Stimulated activated CD4-positive, alpha-beta T cell treated with anti-CD3 and anti-CD28 coated beads, Interleukin-12 subunit alpha, Interleukin-12 subunit beta, amount 100 ng/mL, for 4 hours (primary cell): ENCODE results near the gene CSTF1.

Source experiments
- DNase-seq: peaks from one replicate; pipeline ENCODE4 v3.0.0-alpha.2; 2020

Gene CSTF1

DNA sequence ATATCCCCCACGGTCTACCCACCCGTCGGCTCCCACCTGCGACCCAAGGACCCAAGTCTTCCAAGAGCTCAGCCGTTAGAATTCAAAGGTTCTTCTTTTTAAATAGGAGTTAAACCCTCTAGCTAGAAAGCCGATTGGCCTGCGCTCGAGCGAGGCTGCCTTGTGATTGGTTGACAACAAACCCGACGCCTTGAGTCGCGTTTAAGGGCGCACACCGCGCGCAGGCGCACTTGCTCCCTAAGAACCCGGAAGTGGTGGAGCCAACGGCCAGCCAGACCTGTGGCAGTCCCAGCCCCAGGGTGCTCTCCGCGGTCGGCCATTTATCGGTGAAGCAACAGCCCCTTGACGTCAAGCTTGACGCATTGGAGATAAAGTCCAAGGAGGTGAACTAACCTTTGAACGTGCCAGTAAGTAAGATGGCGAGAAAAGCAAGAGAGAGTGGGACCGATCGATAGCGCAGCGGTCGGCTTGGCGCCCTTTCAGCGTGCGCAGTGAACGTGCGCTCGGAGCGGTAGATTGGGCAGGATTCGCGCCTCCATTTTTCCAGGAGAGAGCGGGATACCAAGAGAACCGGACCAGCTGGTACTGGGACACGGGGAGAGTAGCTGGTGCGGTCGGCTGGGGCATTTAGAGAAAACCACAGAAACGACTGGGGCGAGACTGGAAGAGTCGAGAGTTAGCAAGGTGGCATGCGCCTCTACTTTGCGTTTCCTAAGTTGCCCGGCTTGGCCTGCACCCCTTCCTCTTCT lies at the start of gene CSTF1, which contains the start of gene AURKA:
Gene CSTF1 (plus strand): TSS at position 514 of the 749 bp plus-strand sequence. CDS start 2,908 bp downstream, outside the sequence.
Gene AURKA (minus strand): TSS at position 84 of the 749 bp plus-strand sequence. CDS start 4,018 bp downstream, outside the sequence.
- peak; percentile 99 for DNase-seq

DNA sequence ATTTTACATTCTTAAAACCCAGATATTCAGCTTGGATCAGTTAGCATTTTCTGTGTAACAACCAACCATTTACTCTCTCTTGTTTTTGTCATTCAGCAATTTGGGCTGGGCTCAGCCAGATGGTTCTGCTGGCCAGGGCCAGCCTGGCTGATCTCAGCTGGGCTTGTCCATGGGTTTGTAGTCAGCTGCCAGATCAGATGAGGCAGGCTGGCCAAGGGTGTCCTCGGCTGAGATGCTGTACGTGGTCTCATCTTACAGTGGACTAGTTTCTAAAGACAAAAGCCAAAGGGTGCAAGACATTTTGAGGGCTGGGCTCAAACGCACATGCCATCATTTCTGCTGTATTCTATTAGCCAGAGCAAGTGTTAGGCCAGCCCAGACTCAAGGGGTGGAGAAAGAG lies 49.7 kb upstream of the CSTF1 start:
- no peak for DNase-seq

GRCh38 chr20:56343861-56344381 lies 48.5 kb upstream of the CSTF1 start:
- peak; percentile 25 for DNase-seq

DNA sequence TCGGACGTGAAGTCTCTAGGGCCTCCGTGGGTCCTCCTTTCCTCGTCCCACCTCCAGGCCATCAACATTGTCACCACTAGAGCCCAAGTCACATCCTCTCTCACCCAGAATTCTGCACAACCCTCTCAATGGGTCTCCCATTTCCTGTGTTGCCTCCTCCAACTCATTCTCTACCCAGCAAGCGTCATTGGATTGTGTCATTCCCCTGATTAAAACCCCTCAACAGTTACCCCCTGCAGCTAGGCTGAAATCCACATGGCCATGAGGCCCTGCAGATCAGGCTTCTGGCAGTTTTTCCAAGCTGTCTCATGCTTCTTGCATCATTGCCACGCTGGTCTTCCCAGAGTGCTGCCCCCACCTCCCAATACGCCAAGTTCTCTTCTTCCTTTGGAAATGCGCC lies 46.5 kb upstream of the CSTF1 start:
- DNase-seq: no peak

GRCh38 chr20:56347628-56348304 lies 44.7 kb upstream of the CSTF1 start:
- DNase-seq: no peak

- no peak for DNase-seq
Observed at GRCh38 chr20:56348305-56348693, 44.1 kb upstream of the CSTF1 start.

DNA sequence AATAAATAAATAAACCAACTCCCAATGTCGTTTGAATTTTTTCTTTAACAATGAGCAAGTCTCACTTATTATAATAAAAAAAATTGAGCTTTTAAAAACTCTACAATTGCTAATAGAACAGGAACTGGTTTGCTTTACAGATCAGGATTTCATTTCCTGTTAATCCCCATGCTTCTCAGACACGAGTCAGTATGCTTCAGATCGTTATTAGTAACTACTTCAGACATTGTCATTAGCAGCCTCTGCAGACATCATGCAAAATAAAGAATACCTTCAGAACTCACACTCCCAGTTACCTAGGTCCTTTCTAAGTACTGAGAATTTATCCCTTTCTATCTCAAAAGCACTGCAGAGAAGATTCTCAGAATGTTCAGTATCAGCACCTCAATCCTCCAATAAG lies 43.7 kb upstream of the CSTF1 start:
- DNase-seq: no peak

DNA sequence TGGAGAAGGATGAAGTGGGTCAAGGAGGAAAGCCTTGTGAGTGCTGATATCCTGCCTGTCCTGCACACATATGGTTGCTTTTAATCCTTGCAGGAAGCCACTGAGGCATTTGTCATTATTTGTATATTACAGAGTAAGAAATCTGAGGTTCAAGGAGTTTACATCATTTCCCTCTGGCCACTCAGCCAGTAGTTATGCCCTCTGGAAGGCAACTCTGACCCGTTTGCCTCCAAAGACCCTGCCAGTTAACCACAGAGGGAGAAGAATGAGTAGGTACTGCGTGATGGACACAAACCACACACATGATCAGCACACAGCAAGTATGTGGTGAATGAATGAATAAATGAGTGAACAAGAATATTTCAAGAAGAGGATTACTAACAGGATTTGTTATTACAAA lies 41.6 kb upstream of the CSTF1 start:
- no peak for DNase-seq

- DNase-seq: no peak
Observed at GRCh38 chr20:56352345-56353055, 39.9 kb upstream of the CSTF1 start.

DNA sequence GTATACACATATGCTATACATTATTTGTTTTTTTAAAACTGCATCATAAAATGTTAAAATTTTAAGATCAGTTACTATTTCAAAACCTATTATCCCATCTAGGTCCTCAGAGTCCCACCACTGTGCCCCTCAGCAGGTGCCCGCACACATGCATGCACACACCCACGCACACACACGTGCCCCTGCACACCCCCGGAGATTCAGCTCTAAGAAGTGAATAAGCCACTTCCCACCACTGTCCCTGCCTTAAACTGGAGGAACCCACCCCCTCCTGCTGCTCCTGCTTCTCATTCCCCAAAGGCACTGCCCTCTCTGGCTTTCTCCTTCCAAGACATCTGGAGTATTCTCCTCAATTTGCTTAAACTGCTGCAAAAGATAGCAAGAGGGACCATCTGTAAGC lies 39.1 kb upstream of the CSTF1 start:
- no peak for DNase-seq

- no peak for DNase-seq
Observed at GRCh38 chr20:56358070-56358469, 34.4 kb upstream of the CSTF1 start.

- peak; percentile 77 for DNase-seq
Observed at GRCh38 chr20:56358600-56359211, 33.7 kb upstream of the CSTF1 start, which contains the start of gene FAM210B. Gene FAM210B, plus strand, starts transcription at chr20:56358974. Its CDS starts 32 bp downstream, at chr20:56359006.

GRCh38 chr20:56359212-56360132 lies 33.0 kb upstream of the CSTF1 start:
- peak; percentile 10 for DNase-seq

DNA sequence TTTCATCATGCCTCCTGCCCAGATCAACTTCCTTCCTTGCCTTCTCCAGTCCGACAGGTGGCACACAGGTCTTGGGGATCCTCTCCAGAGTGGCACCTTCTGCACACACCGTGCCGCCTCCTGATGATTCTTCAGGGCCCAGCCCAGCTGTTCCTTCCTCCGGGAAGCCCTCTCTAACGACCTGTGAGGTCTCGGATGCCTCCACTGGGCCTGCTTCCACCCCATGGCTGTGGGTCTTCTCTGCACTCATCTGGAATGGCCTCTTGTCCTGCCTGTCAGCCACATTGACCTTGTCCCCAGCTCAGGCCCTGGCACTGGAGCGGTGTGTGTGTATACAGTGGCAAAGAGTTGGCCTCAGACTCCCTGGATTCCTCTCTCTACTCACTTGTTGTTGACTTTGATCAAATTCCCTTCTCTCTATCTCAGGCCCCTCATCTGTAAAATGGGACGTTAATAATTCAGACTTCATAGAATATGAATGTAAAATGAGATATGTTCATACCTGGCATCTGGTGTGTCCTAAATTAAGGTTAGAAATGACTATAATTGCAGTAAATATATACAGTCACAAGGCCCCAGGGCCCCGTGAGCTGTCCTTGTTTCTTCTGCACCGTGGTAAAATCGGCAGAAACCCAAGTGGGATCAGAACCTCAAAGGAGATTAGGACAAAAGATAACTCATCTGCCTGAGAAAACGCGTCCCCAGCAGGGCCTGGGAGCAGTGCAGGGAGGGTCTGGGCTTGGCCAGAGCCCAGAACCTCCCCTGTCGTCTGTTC lies 32.1 kb upstream of the CSTF1 start:
- DNase-seq: no peak

DNA sequence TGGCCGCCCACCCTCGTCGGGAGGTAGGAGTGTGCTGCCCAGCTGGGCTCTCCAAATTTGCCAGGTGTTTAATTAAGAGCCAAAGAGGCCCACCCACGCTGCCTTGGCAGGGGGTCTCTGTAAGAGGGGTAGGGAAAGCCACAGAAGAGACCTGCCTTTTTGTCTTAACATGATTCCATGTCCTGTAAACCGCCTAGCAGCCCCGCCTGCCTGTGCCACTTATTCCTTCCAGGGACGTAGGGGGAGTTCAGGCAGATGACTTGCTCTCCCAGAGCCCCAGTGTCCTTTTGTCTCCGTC lies 31.6 kb upstream of the CSTF1 start:
- DNase-seq: no peak

- DNase-seq: no peak
Observed at GRCh38 chr20:56361900-56362299, 30.5 kb upstream of the CSTF1 start.

DNA sequence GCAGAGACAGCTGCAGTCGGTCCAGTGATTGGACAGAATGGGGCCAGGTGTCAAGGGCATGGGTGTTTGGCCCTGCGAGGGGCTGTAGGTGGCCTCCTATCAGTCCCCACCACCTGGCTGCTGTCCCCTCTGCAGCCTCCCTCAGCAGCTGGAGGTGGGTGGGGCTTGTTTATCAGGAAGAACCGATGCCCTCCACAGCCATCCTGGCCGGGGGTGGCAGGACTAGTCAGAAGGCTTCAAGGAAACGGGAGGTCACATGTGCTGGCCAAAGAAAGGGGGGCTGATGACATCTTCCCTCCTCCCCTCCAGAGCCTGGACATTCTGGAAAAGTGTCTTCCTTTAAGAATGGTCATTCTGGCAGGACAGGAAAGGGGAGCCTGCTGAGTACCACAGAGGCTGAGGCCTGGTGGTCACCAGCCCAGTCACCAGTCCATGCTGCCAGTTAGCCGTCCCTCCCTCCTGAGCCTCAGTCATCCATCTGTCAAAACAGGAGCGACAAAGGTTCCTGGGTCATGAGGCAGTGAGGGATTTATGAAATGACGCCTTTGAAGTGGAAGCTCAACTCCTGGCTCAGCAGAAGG lies 29.5 kb upstream of the CSTF1 start:
- DNase-seq: no peak

GRCh38 chr20:56363491-56363890 lies 29.0 kb upstream of the CSTF1 start:
- DNase-seq: no peak

DNA sequence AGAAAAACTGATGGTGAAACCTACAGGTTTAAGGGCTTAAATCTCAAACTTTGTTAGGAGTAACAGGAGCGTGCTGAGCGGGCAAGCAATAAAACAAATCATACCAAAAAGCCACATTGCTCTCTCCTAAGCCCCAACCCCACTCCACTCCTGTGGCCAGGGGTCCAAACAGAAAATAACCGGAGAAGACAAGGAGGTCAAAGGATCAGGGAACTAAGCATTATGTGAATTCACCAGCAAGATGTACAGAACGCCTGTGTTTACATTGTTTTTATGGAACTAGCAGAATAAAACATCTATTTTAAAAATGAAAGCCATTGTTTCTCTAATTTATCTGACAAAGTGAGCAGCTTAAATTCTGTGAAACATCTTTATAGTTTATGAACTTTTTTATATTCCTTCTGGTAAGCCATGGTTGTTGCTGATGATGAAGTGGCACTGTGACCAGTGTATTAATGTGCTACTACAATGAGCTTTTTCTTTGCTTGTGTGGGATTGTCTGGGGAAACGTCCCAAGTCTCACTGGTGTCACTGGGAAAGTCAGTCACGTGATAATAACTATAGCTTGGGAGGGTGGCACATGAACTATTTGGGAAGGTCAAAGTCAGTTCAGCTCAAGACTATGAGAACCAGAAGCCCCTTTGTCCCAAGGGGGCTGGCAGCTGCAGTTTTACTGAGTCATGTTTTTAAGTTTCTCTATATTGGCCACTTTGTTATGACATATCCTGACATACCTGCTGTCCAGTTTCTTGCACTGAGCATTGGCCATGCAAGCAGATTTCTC lies 23.9 kb upstream of the CSTF1 start:
- no peak for DNase-seq

- DNase-seq: no peak
Observed at GRCh38 chr20:56369179-56369578, 23.3 kb upstream of the CSTF1 start.
